Activated CD4-positive, alpha-beta T cell treated with anti-CD3 and anti-CD28 coated beads, Interleukin-2, Interleukin-6, amounts not matched to agents 100 ng/mL and 50 ng/mL, durations not matched to agents 16 hours and 8 hours (primary cell): ENCODE data around the gene GBE1.

Experiments
- DNase-seq: peaks from one replicate; pipeline ENCODE4 v3.0.0-alpha.2; 2020

Gene GBE1

GRCh38 chr3:81462921-81463320, 298.5 kb downstream of the GBE1 start:
- DNase-seq, result no peak

- DNase-seq, result no peak
Measured at GRCh38 chr3:81459733-81460132, 301.7 kb downstream of the GBE1 start.

- DNase-seq, result no peak
Measured at GRCh38 chr3:81452418-81452817, 309.0 kb downstream of the GBE1 start.

- DNase-seq, result no peak
Measured at GRCh38 chr3:81451611-81452010, 309.8 kb downstream of the GBE1 start.

GRCh38 chr3:81451140-81451539, 310.3 kb downstream of the GBE1 start:
- no peak for DNase-seq

- DNase-seq, result no peak
Measured at GRCh38 chr3:81446806-81447205, 314.6 kb downstream of the GBE1 start.

DNA sequence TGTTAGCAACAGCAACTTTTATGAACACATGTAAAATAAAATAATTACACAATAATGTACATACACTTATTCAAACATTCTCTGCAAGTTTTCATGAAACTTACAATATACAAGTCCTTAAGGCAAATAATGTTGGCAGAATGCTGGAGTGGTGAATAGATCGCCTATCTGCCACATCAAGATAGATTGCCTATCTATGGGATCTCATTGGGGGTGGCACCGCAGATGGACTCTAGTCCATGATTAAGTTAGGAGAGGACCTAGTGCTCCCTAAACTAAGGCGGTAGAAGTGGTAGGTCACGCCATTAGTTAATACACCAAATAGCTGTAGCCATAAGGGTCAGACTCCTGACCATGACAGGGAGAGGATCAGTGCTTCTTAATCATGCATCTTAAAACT, 315.7 kb downstream of the GBE1 start:
- DNase-seq, result no peak

DNA sequence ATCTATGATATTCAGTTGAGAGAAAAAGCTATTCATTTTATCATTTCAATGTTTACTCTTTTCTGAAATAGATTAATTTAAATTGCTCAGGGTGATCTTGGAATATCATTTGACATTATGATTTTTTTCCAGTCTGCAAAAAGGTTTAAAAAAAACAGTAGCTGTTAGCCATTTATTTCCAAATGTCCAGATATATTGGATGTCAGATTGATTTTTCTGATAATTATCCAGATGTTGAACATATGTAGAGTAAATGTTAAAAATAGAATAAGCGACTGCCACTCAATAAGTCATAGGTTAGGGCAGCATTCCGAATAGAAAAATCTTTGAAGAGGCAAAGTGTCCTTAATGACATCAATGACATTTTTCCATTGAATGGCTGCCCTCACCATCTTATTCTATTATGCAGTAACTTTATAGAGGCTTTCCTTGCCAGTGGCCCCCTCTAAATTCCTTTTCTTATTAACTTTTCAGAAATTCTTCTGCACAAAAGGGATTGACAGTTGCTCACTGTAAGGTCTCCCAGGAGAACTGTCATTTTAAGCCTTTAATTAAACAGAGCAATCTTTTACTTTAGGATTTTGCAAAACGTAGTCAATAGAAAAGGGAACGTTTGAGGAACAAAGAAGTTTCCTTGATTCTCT, 316.5 kb downstream of the GBE1 start:
- DNase-seq, result no peak

DNA sequence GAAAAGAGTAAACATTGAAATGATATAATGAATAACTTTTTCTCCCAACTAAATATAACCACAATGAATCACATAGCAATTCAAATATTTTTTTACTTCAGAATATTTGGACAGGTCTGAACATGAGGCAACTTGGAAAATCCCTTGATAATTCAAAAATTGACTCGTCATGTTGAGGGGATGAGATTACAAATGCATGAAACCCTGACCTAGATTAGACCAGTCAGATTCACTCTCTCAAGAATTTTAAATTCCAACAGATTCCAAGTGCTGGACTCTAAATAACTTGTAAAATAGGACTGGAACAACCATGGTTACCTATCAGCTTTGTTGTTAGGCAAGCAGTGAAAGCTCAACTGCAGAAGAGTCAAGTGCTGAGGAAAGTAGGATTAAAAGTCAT, 317.5 kb downstream of the GBE1 start:
- DNase-seq, result no peak

GRCh38 chr3:81443457-81443782, 318.0 kb downstream of the GBE1 start:
- no peak for DNase-seq

DNA sequence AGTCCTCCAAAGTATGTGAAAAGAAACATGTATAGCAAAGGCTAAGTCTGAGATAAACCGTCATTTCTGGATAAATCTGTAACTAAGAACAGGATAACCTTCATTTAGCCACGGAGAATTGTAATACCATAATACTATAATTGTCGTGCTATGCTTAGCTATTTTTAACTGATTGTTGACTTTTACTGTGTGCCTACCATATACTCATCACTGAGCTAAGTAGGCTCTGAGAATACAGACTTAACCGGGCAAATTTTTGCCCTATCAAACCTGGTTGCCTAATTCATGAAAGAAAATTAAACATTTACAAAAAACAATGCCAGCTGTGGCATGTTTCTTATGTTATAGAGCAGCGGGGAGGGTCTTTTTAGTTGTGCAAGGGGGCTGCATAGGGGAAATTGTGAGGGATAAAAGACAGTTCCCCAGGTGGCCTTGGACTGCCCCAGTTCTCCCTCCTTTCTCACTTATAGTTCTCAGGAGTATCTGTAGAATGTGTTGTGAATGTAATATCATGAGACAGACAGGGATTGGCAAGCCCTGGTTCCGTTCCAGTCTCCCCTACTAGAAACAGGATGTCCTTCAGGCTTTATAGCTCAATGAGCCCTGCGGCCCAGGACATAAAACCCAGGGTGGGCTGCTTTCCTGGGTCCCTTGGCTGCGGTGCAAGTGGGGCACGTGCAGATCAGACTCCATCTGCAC, 318.5 kb downstream of the GBE1 start:
- no peak for DNase-seq

- no peak for DNase-seq
Measured at GRCh38 chr3:81440661-81441060, 320.8 kb downstream of the GBE1 start.
